Stimulated activated CD4-positive, alpha-beta T cell treated with anti-CD3 and anti-CD28 coated beads, Interleukin-2, amount 100 ng/mL, for 4 hours (primary cell): ENCODE results near the gene ADGRF5.
"Not testable (repeated sequence)": the region's sequence is repeated elsewhere in the genome, so short reads cannot be mapped to it uniquely, and the experiment has no call there.

Experiments
- DNase-seq: peaks from one replicate; pipeline ENCODE4 v3.0.0-alpha.2; 2020; ENCODE audit warnings: low read depth

Gene ADGRF5

DNA sequence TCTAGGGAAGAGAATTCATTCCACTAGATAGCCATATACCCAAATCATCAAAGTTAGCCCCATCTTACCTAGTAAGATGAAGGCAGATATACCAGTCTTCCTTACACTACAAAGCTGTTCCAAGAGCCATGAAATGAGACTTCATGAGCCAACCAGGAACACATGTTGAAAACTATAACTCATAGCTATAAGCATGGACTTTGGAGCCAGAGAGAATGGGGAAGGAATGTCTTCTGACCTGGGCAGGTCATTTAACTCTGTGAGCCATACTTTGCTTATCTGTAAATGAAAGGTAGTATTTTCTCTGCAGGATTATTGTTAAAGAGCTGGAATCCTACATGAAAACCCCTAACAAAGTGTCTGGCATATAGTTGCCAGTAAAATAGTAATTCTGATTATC is 27.3 kb downstream of the ADGRF5 start:
- DNase-seq: no peak

DNA sequence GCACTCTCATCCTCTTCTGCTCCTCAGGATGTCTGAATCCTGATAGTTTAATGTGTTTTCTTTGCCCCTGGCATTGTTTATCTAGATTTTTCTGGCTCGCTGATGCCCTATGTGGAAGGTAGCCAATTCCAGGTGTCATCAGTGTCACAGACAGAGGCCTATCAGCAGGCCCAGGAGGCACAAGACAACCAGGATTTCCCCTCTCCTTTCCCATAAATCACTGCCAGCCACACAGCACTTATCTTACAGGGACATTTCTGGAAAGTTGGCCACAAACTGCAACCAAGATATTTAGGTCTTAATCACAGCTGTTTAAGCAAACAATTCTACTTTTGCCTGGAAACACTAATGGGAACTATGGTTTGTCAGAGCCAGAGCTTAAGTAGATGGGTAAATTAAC is 28.1 kb downstream of the ADGRF5 start:
- no peak for DNase-seq

DNA sequence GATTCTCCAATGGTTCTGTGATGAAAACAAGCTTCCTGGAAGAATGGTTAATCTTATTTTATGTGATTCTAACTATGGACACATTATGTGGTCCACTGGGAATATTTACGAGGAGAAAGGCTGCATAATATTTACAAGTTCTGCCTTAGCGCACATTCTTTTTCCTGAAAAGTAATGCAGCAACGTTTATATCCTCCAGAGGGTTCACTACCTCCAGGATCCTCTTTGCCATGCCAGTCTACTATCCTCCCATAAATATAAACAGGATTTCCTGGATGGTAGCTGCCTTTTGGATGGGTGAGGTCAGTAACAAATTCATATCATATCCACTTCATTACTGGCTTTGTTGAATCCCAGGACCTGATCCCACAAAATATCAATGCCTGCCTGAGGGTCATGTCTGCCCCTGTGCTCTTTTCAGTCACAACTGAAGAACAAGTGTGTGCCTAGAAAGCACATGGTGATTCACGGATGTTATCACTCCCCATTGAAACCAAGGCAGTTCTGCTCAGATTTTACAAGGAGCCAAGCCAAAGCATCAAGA is 30.4 kb downstream of the ADGRF5 start:
- DNase-seq: no peak

DNA sequence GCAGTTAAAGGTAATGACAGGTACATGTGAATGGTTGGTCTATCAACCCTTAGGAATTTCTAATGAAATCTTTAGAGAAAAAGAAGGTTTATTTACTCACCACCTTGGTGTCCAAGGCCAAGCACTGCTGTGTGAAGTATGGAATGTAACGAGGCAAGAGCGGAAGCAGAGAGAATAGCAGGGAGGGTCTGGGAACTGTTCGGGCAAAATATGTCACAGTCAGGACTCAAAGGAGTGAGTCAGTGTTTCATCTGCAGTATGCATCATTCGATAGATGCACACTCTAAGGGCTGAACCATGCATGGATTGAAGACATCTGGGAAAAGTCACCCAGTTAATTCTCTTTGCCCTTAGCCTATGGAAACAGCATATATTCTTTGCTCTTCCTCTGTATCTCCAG is 33.2 kb downstream of the ADGRF5 start:
- no peak for DNase-seq

DNA sequence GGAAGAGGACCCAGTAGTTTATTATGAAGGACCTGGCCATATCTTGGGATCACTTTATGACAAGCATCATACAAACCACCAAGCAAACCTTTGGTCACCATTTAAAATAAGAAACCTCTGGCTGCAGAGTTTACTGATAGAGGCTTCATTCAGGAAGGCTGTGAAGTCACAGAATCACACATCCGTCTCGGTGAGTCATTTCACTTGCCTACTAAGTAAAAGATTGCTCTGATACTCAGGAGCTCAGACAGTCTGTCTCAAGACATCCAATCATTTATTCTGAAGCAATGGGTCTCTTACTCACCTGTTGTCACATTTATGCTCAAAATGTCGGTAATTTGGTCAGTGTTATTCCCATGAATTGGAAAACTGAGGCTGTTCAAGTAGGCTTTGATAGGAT is 33.7 kb downstream of the ADGRF5 start:
- no peak for DNase-seq

DNA sequence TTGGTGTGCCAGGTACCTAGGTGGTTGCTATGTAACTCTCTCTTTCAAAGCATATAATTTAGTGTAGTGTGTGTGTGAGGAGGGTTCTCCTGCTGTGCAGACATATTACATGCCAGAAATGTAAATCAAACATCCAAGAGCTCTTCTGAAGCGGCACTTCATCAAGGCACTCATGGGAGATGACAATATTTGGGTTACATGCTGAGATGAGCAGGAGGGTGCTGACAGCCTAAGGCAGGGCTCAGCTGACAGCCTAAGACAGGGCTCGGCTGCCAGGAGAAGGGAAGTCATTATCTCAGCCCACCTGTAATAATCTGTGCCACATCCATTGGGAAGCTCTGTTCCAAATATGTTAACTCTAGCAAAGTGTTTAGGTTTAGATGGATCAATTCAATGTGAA is 39.1 kb downstream of the ADGRF5 start:
- DNase-seq: no peak

DNA sequence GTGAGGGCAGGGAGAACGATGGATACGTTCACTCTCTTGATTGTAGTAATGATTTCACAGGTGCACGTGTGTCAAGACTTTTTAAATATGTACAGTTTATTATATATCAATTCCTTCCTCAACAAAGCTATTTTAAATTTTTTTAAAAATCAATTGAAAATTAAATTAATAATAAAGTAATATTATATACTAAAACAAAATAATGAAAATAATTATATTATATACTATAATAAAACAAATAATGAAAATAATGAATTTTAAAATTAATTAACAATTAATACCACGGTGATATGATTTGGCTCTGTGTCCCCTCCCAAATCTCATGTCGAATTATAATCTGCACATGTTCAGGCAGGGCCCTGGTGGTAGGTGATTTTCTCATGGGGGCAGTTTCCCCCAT is 42.7 kb downstream of the ADGRF5 start:
- no peak for DNase-seq

DNA sequence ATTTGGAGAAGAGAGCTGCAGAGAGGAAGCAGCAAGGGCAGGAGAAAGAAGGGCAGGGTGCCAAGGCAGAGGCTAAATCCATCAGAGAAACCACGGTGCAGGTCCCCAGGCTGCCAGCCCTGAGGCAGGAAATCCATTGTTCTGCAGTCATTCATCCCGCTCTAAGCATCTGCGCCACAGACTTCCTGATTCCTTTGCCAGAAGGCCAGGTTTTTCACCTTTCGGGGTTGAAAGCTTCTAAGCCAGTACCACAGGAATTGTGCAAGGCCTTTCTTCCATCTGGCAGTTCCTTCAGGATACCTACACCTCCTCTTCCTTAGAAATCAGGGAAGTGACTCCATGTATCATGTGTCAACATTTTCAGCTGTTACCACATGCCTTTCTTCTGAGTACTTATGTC is 45.6 kb downstream of the ADGRF5 start:
- no peak for DNase-seq

DNA sequence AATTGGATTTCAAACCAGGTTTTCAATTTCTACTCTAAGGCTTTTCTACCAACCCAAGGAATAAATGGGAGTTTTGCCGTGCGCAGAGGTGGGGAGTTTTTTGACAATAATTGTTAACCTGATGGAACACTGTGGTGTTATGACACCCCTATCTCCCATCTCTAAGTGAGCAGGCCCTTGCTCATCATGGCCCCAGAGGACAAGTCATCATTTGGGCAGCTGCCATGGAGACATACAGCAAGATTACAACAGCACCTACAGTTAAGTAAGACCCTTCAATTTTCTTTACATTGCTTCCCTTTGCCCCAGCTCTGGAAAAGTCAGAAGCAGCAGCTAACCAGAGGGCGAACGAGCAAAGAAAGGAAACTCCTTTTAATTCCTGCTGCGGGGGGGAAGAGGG is 54.3 kb downstream of the ADGRF5 start:
- DNase-seq: no peak

DNA sequence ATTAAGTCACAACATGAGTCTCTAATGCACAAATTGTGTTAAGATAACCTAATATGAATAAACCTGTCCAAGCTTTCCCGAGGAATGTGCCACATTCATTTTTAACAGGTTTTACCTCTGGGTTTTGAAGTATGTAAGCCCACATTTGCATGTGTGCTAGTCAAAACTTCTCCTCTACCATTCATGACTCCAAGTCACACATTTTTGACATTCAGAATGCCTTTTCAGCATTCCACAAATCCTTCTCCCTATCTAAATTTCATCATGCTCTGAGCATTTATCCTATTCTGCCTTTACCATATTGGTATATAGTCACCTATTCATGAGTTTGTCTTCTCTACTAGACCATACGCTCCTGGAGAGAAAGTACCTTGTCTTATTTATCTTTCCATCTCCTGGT is 56.5 kb downstream of the ADGRF5 start:
- DNase-seq: no peak

DNA sequence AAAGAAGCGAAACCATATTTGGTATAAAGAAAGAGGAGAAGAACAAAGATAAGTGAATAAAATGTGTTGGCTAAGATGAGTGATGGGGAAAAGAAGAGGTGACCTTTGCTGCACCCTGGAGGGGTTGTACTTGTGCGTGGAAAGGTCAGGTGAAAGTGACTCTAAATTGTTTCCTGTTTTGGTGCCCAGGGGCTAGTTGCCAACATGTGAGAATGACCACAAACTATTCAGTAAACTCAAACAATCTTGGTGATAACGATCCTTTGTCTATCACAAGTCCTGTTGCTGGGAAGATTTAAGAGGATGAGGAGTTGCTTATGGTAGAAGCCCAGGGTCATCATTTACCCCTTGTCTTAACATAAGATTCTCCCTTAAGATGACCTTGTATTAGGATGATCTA is 57.9 kb downstream of the ADGRF5 start:
- no peak for DNase-seq

DNA sequence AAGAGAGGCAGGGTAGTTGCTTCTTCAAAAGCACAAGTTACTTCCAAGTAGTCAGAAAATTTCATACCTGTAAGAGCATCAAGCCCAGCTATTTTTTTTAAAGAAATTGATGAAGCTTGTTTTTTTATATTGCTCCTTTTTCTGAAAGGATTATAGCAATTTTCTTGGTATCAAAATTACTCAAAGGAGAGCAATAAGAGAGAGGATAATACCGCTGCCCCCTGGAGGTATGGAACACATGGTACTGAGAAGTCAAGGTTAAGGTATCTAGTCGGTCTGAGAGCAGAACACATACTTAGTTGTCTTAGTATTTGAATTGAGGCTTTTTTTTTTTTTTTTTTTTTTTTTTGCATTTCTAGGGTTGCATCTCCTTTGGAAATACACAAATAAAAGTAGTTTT is 59.4 kb downstream of the ADGRF5 start:
- no peak for DNase-seq

DNA sequence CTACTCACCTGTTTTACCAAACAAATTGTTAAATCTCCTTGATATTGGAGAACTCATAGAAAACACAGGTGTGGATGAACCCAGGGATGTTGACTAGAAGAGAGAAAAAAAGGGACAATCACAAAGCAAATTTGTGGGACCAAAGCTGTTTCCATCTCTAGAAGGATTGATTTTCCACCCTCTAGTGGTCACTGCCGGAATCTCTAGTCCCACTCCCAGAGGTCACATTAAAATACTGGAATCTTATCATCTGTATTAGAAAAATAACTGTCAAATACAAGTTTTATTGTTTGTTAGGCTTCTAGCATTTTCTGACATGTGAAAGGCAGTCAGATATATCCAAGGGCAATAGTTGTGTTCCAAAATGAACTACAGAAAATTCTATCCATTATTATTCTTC is 65.8 kb downstream of the ADGRF5 start:
- DNase-seq: not testable (repeated sequence)

DNA sequence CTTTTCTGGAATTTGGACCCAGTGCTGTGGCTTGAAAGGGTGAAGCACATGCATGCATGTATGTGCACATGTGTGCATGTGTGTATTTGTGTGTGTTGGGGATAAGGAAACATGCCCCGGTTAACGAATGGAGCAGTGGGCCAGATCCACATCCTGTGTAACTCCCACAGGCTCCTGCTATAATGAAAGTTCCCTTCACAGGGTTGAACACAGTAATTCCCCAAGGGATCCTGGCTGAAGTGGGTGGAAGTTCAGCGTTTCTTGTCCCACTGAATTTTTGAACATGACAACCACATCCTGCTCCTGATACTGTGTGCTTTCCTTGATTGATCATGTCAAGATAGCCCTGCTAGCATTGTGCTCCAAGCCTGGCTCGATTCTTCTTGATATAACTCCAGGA is 70.2 kb downstream of the ADGRF5 start:
- DNase-seq: not testable (repeated sequence)

DNA sequence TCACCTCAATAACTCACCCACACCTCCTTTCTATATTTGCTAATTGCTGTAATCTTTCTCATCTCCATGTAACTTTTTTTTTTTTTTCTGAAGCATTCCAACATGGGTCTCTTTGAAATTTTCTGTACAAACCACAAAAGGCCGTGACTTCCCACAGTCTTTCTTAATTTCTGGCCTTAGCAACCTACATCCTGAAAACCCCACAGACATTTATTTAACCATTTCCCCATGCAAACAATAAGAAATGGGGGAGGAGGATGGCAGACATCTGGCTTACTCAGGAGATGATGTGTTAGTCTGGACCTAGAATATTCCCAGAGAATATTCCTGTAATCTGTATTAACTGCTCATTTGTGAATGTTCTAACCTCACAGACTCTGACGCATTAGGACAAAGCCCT is 70.9 kb downstream of the ADGRF5 start:
- DNase-seq: no peak

DNA sequence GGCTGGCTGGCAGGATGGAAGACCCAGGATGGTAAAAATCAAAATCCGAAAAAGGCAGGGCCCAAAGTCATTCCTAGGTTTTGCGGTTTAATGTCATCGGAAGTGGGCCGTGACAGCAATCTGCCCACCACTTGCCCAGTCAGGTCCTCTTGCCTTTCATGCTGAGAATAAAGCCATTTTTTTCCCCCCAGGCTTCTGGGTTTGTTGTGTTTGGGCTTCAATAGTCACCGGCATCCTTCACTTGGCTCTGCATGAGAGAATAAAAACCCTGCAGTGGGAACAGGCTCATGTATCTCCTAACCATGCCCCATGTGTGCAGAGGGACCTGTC is 72.4 kb downstream of the ADGRF5 start:
- no peak for DNase-seq

DNA sequence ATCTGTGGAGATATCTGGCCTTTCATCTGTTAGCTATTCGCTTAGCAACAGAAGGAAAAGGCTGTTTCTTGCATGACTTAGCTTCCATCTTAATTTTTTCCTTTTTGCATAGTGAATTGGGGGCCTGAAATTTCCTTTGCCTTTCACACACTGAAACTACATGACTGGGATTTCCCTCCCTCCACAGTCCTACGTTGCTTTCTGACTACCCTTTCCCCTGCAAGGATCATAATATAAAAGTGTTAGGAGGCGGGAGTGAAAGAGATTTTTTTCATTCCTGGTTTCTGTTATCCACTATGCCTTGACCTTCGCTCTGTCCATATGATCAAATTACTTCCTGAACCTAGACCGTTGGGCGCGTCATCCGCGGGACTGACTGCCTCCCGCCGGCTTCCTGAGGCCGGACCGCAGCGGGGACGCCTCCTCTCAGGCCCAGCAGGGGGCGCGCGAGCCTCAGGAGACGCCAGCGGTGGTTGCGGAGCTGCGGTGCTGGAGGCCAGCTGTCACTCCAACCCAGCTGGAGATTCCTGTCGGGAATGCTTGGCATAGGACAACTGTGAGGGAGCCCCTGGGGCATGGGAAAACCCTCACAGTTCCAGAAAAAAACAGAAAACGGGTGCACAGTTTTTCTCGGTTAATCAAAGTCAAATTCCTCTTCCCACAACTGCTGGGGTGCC is 72.9 kb downstream of the ADGRF5 start:
- DNase-seq: peak; percentile 9

DNA sequence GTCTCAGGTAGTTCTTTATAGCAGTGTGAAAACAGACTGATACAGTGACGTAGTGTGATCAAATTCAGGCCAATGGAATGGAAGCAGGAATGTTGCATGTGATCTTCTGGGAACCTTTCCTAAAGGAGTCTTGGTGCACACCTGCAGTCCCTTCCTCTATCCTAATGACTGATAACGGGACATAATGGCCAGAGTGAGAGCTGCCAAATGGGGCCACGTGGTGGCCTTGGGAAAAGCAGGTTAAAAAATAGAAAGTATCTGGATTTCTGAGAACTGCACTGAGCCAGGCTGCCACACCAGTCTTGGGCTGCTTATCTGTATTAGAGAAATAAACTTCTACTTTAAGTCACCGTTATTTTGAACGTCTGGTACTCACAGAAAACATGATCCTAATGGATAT is 76.6 kb downstream of the ADGRF5 start:
- no peak for DNase-seq

DNA sequence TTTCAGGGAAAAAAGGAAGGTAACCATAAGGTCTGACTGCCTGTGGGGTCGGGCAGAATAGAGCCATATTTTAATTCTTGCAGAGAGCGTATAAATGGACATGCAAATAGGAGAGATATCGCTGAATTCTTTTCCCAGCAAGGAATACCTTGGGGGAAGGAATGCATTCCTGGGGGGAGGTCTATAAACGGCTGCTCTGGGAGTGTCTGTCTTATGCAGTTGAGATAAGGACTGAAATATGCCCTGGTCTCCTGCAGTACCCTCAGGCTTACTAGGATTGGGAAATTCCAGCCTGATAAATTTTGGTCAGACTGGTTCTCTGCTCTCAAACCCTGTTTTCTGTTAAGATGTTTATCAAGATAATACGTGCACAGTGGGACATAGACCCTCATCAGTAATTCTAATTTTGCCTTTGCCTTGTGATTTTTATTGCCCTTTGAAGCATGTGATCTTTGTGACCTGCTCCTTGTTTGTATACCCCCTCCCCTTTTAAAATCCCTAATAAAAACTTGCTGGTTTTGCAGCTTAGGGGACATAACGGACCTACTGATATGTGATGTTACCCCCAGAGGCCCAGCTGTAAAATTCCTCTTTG is 79.4 kb downstream of the ADGRF5 start:
- DNase-seq: not testable (repeated sequence)

DNA sequence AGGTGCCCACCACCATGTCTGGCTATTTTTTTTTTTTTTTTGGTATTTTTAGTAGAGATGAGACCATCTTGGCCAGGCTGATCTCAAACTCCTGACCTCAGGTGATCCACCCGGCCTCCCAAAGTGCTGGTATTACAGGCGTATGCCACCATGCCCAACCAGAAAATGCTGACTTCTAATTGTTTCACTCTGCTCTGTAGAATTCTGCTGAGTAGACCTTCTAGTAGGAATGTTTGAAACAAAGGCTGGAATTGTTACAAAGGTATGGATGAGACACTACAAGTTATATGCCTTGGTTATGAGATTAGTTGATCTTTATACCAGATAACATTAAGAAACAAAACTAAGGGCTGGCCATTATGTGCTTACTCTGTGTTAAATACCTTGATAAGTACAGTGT is 83.7 kb downstream of the ADGRF5 start:
- no peak for DNase-seq

DNA sequence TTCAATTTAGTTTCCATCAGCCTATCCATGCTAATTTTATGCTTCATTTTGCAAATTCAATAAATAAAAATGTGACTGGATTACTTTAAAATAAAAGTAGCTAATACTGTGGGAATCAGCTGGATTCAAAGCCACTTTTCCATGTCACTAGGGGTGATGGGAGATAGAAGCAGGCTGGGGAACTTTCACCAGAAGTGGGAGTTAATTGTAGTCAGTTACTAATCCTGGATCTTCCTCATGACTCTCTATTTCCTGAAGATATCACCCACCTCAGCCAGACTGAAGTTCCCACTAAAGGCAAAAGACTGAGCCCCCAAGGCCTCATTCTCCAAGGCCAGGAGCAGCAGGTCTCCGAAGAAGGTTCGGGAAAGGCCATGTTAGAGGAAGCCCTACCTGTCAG is 86.7 kb downstream of the ADGRF5 start:
- not testable (repeated sequence) for DNase-seq

DNA sequence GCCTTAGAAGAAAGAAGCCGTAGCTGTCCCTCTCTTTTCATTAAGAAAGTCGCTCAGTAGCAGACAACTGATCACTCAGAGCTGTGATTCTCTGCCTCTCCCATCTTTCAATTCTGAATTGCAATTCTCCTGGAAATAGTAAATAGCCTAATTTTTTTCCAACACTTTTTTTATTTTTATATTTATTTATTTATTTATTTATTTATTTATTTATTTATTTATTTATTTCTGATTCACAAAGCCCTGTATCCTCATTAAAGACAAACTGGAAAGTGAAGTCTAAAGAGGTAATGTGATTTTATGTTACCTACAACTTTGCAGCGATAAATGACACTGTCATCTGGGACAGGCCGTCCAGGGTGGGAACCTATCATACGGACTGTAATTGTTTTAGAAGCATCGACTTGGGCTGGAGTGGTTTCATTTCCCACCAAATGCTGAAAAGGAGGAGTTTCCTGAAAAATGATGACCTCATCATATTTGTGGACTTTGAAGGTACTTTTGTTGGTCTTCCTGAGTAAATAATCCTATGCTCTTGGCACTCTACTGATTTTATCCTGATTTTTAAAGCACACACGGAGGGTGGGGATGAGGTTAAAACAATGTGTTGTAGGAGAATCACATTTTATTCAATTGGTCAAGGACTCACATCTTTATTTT is 87.4 kb downstream of the ADGRF5 start:
- not testable (repeated sequence) for DNase-seq

DNA sequence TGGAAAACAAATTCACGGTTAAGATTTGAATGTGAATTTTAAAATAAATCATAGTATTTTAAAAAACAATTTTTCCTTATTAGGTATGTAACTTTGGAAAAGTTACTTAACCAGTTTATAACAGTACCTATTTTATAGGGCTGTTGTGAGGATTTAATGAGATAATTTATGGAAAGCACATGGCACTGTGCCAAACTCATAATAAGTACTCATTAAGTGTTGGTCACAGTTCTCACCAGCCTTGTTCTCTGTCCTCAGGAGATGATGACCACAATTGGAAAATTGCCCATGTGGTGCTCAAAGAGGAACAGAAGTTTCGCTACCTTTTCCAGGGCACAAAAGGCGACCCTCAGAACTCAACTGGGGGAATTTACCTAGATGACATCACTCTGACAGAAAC is 88.9 kb downstream of the ADGRF5 start:
- DNase-seq: no peak

DNA sequence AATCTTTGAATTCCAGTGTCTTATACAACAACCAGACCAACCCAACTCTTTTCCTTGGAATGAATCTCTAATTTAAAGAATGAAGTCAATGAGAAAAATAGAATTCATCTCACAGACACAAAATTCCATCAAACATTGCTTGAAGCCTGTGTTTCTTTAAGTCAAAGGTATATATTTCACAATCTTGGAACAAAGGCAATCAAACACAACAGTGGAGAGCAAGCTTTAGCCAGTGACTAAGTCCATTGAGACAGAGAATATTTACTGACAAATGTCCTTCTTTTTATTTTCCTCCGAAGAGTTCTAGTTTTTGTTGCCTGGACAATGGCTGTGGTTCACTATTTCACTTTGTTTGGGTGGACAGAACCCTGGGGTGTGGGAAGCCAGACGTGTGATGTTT is 92.8 kb downstream of the ADGRF5 start:
- DNase-seq: no peak
